GM10266 (cell line): Measurements from ENCODE around the gene HSPB1.

Experiments
- DNase-seq: peaks from one replicate; pipeline ENCODE4 v3.0.0; 2012; ENCODE audit errors: extremely low spot score
- TF ChIP-seq, protein P1 (sequence below): IDR thresholded peaks from 2 replicates; pipeline ENCODE4 v1.5.1; 2012; ENCODE audit warnings: mild to moderate bottlenecking, low read depth; ENCODE audit not compliant: control insufficient read depth, insufficient read depth; ENCODE audit errors: missing control alignments

The HSPB1 gene

DNA sequence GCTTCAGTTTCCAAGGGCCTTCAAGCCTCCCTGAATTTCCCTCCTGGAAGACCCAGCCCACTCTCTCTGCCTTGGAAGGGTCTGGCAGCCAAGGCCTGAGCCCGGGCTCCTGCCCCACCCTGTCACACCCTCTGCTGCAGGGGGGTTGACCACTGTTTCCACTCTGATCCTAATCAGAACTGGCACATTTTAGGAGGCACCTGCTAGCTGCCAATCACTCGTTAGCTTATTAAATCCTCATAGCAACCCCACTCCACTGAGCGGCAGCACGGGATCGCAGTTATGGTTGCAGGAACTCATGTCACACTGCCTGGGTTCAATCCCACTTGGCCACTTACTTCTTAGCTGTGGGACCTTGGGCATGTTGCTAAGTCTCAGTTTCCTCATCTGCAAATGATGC, 12.9 kb downstream of the HSPB1 start:
- no peak for DNase-seq
- TF ChIP-seq, protein P1, sequence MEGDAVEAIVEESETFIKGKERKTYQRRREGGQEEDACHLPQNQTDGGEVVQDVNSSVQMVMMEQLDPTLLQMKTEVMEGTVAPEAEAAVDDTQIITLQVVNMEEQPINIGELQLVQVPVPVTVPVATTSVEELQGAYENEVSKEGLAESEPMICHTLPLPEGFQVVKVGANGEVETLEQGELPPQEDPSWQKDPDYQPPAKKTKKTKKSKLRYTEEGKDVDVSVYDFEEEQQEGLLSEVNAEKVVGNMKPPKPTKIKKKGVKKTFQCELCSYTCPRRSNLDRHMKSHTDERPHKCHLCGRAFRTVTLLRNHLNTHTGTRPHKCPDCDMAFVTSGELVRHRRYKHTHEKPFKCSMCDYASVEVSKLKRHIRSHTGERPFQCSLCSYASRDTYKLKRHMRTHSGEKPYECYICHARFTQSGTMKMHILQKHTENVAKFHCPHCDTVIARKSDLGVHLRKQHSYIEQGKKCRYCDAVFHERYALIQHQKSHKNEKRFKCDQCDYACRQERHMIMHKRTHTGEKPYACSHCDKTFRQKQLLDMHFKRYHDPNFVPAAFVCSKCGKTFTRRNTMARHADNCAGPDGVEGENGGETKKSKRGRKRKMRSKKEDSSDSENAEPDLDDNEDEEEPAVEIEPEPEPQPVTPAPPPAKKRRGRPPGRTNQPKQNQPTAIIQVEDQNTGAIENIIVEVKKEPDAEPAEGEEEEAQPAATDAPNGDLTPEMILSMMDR: peak; percentile 22

GRCh38 chr7:76316984-76317781, 14.7 kb downstream of the HSPB1 start:
- DNase-seq: no peak
- TF ChIP-seq, protein P1: no peak

- DNase-seq: peak; percentile 97
- TF ChIP-seq, protein P1: no peak
Measured at GRCh38 chr7:76317782-76318487, 15.5 kb downstream of the HSPB1 start.

- peak; percentile 80 for DNase-seq
Measured at GRCh38 chr7:76318488-76319353, 16.2 kb downstream of the HSPB1 start.

GRCh38 chr7:76325092-76325491, 22.6 kb downstream of the HSPB1 start:
- TF ChIP-seq, protein P1: no peak
- DNase-seq: no peak

More at GRCh38 chr7:76318488-76319353, 16.2 kb downstream of the HSPB1 start:
- TF ChIP-seq, protein P1: peak; percentile 36

DNA sequence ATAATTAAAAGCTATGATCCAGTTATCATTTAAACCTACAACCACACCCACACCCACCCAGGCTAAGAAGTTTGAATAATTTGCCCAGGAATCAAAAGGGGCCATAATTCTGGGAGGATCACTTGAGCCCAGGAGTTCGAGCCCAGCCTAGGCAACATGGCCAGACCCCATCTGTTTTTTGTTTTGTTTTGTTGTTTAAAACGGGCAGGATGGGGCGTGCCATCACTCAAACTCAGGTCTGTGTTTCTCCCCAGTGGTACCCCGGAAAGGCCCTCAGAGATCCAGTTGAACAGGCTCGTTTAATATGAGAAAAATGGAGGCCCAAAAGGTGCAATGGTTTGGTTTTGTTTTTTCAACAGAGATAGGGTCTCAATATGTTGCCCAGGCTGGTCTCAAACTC, 23.3 kb downstream of the HSPB1 start:
- TF ChIP-seq, protein P1: no peak
- no peak for DNase-seq
